WTC11 (cell line): ENCODE results near the gene EXOC3L4.

Experiments used
- FOXP1 ChIP-seq: sonication (generic); formaldehyde crosslinking; IDR thresholded peaks from 2 replicates; pipeline ENCODE4 v1.8.0; 2022; ENCODE audit warnings: missing genetic modification reagents, mild to moderate bottlenecking, moderate library complexity, borderline replicate concordance
- MXD4 ChIP-seq: fragments of 250-450 bp; sonication (Bioruptor Pico); IDR thresholded peaks from 2 replicates; pipeline ENCODE4 v1.8.0; 2021; ENCODE audit warnings: mild to moderate bottlenecking, moderate library complexity, borderline replicate concordance
- NFE2L1 ChIP-seq: sonication (generic); formaldehyde crosslinking; IDR thresholded peaks from 2 replicates; pipeline ENCODE4 v1.8.1; 2023; ENCODE audit warnings: missing genetic modification reagents
- NFYB ChIP-seq: sonication (generic); formaldehyde crosslinking; conservative IDR thresholded peaks from 2 replicates; pipeline ENCODE4 v1.8.0; 2022; ENCODE audit warnings: low read depth, missing genetic modification reagents
- NR2C2 ChIP-seq: sonication (generic); formaldehyde crosslinking; IDR thresholded peaks from 2 replicates; pipeline ENCODE4 v1.8.0; 2022; ENCODE audit warnings: mild to moderate bottlenecking, missing genetic modification reagents
- NR3C1 ChIP-seq: sonication (generic); formaldehyde crosslinking; conservative IDR thresholded peaks from 2 replicates; pipeline ENCODE4 v1.8.1; 2023; ENCODE audit warnings: low read depth, mild to moderate bottlenecking, missing genetic modification reagents
- RORB ChIP-seq: fragments of 250-450 bp; sonication (Bioruptor Pico); IDR thresholded peaks from 2 replicates; pipeline ENCODE4 v1.9.0; 2021; ENCODE audit warnings: mild to moderate bottlenecking
- ZBTB21 ChIP-seq: sonication (generic); formaldehyde crosslinking; IDR thresholded peaks from 2 replicates; pipeline ENCODE4 v1.8.1; 2023; ENCODE audit warnings: mild to moderate bottlenecking, missing genetic modification reagents, borderline replicate concordance
- ZNF121 ChIP-seq: sonication (generic); formaldehyde crosslinking; IDR thresholded peaks from 2 replicates; pipeline ENCODE4 v1.8.0; 2023; ENCODE audit warnings: missing genetic modification reagents
- TF ChIP-seq, protein P1 (sequence below): fragments of 200-600 bp; IDR thresholded peaks from 2 replicates; pipeline ENCODE4 v1.8.0; 2022; ENCODE audit warnings: antibody characterized with exemption
- TF ChIP-seq, protein P2 (sequence below): sonication (generic); formaldehyde crosslinking; IDR thresholded peaks from 2 replicates; pipeline ENCODE4 v1.8.1; 2023; ENCODE audit warnings: mild to moderate bottlenecking, missing genetic modification reagents, borderline replicate concordance
- TF ChIP-seq, protein P3 (sequence below): sonication (generic); formaldehyde crosslinking; IDR thresholded peaks from 2 replicates; pipeline ENCODE4 v1.8.1; 2022; ENCODE audit warnings: mild to moderate bottlenecking, missing genetic modification reagents, moderate library complexity, borderline replicate concordance
- TF ChIP-seq, protein P4 (sequence below): sonication (generic); formaldehyde crosslinking; IDR thresholded peaks from 2 replicates; pipeline ENCODE4 v1.8.0; 2022; ENCODE audit warnings: mild to moderate bottlenecking, missing genetic modification reagents
- TF ChIP-seq, protein P5 (sequence below): sonication (generic); formaldehyde crosslinking; IDR thresholded peaks from 2 replicates; pipeline ENCODE4 v1.8.1; 2023; ENCODE audit warnings: mild to moderate bottlenecking, missing genetic modification reagents, moderate library complexity

DNA sequence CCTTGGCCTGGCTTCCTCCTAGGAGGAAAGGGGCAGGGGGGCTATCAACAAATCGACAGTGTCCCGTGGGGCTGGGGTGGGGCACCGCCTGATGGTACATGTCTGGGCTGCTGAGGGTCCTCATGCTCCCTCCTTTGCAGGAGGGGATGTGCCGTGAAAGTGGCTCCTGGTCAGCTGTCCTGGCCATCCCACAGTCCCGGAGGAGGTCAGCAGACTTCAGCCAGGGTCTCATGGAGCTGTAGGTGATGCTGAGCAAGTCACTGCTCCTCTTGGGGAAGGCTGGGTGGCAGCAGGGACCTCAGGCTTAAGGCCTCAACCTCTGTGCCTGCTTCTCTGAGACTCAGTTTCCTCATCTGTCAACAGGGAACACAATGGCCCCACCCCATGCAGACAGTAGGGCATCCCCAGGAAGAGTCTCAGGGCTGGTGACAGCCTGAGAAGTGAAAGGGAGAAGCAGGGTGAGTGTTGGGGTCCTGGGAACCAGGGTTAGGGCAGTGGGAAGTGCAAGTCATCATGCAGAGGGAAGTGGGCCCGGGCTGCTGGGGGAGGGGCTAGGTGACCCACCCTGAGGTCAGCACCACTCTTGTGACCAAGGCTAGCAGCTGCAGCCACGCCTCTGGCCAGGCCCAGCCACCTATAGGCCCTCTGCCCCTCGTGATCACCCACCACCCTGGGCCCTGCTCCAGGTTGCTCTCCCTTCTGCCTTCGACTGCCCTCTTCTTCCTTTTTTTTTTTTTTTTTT is 24.3 kb downstream of the EXOC3L4 start:
- TF ChIP-seq, protein P1, sequence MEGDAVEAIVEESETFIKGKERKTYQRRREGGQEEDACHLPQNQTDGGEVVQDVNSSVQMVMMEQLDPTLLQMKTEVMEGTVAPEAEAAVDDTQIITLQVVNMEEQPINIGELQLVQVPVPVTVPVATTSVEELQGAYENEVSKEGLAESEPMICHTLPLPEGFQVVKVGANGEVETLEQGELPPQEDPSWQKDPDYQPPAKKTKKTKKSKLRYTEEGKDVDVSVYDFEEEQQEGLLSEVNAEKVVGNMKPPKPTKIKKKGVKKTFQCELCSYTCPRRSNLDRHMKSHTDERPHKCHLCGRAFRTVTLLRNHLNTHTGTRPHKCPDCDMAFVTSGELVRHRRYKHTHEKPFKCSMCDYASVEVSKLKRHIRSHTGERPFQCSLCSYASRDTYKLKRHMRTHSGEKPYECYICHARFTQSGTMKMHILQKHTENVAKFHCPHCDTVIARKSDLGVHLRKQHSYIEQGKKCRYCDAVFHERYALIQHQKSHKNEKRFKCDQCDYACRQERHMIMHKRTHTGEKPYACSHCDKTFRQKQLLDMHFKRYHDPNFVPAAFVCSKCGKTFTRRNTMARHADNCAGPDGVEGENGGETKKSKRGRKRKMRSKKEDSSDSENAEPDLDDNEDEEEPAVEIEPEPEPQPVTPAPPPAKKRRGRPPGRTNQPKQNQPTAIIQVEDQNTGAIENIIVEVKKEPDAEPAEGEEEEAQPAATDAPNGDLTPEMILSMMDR, result no peak
- TF ChIP-seq, protein P2, sequence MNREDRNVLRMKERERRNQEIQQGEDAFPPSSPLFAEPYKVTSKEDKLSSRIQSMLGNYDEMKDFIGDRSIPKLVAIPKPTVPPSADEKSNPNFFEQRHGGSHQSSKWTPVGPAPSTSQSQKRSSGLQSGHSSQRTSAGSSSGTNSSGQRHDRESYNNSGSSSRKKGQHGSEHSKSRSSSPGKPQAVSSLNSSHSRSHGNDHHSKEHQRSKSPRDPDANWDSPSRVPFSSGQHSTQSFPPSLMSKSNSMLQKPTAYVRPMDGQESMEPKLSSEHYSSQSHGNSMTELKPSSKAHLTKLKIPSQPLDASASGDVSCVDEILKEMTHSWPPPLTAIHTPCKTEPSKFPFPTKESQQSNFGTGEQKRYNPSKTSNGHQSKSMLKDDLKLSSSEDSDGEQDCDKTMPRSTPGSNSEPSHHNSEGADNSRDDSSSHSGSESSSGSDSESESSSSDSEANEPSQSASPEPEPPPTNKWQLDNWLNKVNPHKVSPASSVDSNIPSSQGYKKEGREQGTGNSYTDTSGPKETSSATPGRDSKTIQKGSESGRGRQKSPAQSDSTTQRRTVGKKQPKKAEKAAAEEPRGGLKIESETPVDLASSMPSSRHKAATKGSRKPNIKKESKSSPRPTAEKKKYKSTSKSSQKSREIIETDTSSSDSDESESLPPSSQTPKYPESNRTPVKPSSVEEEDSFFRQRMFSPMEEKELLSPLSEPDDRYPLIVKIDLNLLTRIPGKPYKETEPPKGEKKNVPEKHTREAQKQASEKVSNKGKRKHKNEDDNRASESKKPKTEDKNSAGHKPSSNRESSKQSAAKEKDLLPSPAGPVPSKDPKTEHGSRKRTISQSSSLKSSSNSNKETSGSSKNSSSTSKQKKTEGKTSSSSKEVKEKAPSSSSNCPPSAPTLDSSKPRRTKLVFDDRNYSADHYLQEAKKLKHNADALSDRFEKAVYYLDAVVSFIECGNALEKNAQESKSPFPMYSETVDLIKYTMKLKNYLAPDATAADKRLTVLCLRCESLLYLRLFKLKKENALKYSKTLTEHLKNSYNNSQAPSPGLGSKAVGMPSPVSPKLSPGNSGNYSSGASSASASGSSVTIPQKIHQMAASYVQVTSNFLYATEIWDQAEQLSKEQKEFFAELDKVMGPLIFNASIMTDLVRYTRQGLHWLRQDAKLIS, result no peak
- TF ChIP-seq, protein P3, sequence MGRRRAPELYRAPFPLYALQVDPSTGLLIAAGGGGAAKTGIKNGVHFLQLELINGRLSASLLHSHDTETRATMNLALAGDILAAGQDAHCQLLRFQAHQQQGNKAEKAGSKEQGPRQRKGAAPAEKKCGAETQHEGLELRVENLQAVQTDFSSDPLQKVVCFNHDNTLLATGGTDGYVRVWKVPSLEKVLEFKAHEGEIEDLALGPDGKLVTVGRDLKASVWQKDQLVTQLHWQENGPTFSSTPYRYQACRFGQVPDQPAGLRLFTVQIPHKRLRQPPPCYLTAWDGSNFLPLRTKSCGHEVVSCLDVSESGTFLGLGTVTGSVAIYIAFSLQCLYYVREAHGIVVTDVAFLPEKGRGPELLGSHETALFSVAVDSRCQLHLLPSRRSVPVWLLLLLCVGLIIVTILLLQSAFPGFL, result no peak
- TF ChIP-seq RORB (CRISPR knock-in tag) (no peak), NR3C1 (CRISPR knock-in tag) (no peak), NR2C2 (CRISPR knock-in tag) (no peak), MXD4 (no peak), NFYB (CRISPR knock-in tag) (no peak), ZBTB21 (CRISPR knock-in tag) (no peak), ZNF121 (no peak), NFE2L1 (CRISPR knock-in tag) (no peak), FOXP1 (no peak)
- TF ChIP-seq, protein P4, sequence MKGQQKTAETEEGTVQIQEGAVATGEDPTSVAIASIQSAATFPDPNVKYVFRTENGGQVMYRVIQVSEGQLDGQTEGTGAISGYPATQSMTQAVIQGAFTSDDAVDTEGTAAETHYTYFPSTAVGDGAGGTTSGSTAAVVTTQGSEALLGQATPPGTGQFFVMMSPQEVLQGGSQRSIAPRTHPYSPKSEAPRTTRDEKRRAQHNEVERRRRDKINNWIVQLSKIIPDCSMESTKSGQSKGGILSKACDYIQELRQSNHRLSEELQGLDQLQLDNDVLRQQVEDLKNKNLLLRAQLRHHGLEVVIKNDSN (CRISPR knock-in tag), result no peak
- TF ChIP-seq, protein P5, sequence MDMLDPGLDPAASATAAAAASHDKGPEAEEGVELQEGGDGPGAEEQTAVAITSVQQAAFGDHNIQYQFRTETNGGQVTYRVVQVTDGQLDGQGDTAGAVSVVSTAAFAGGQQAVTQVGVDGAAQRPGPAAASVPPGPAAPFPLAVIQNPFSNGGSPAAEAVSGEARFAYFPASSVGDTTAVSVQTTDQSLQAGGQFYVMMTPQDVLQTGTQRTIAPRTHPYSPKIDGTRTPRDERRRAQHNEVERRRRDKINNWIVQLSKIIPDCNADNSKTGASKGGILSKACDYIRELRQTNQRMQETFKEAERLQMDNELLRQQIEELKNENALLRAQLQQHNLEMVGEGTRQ (CRISPR knock-in tag), result no peak
